ENCODE measurements around the gene DIP2B. TPM values are rescaled to one million over a fixed set of nuclear protein-coding genes. Genes with fewer than 3 reads are reported as not detected.

The DIP2B gene
- polyA plus RNA-seq, 1 donor from 2014 or later = 44.0 TPM

GRCh38 chr12:50640321-50640939, 135.6 kb downstream of the DIP2B start:
- Histone ChIP-seq H3K4me2 (ENCODE audit: low read length) (no peak overlapping the region), H3K27ac (ENCODE audit: low read length) (no peak overlapping the region), H3K9me3 (ENCODE audit: low read length) (no peaks in the 10 kb centered on the region), H3F3A (ENCODE audit: insufficient read depth, low read length, poor library complexity, severe bottlenecking) (no peaks in the 10 kb centered on the region), H4K20me1 (ENCODE audit: insufficient read depth) (no peaks in the 10 kb centered on the region), H3K9ac (ENCODE audit: low read length) (no peak overlapping the region), H3K4me3 (ENCODE audit: low read length) (no peak overlapping the region), H3K79me2 (replicated peaks; ENCODE audit: insufficient read depth, low read length) (no peaks in the 10 kb centered on the region), H3K36me3 (ENCODE audit: insufficient read depth, low read length) (no peaks in the 10 kb centered on the region), H2AFZ (ENCODE audit: low read depth, low read length) (no peak overlapping the region), H3K27me3 (ENCODE audit: insufficient read depth, low read depth, low read length) (no peaks in the 10 kb centered on the region), H3K9me2 (ENCODE audit: insufficient read depth, low read length) (no peaks in the 10 kb centered on the region)
- TF ChIP-seq EP300 (conservative IDR thresholded peaks at IDR 0.05; ENCODE audit: poor library complexity, severe bottlenecking) (no peak), POLR2AphosphoS5 (IDR thresholded peaks at IDR 0.05) (no peak)

- Histone ChIP-seq H3K9me3 (ENCODE audit: low read length) (no peaks in the 10 kb centered on the region), H3K4me2 (ENCODE audit: low read length) (no peak overlapping the region), H3K27ac (ENCODE audit: low read length) (no peak overlapping the region)
These were observed 136.8 kb downstream of the DIP2B start for GRCh38 chr12:50641566-50641965.

More at GRCh38 chr12:50641566-50641965, 136.8 kb downstream of the DIP2B start:
- no peaks in the 10 kb centered on the region for H3K36me3 ChIP-seq (ENCODE audit: insufficient read depth, low read length)
- H3K4me3 ChIP-seq (ENCODE audit: low read length) = no peak overlapping the region
- TF ChIP-seq SMC3 (conservative IDR thresholded peaks at IDR 0.05; ENCODE audit: poor library complexity) (no peak), EP300 (conservative IDR thresholded peaks at IDR 0.05; ENCODE audit: poor library complexity, severe bottlenecking) (no peak), RAD21 (conservative IDR thresholded peaks at IDR 0.05) (no peak), EZH2 (IDR thresholded peaks at IDR 0.05; ENCODE audit: borderline replicate concordance, insufficient read depth, low read length, poor library complexity, severe bottlenecking) (no peak), POLR2AphosphoS5 (IDR thresholded peaks at IDR 0.05) (no peak), TAF1 (IDR thresholded peaks at IDR 0.05; ENCODE audit: low read depth) (no peak), MXI1 (conservative IDR thresholded peaks at IDR 0.05; ENCODE audit: poor library complexity, severe bottlenecking) (no peak)
- TF ChIP-seq, protein P1, sequence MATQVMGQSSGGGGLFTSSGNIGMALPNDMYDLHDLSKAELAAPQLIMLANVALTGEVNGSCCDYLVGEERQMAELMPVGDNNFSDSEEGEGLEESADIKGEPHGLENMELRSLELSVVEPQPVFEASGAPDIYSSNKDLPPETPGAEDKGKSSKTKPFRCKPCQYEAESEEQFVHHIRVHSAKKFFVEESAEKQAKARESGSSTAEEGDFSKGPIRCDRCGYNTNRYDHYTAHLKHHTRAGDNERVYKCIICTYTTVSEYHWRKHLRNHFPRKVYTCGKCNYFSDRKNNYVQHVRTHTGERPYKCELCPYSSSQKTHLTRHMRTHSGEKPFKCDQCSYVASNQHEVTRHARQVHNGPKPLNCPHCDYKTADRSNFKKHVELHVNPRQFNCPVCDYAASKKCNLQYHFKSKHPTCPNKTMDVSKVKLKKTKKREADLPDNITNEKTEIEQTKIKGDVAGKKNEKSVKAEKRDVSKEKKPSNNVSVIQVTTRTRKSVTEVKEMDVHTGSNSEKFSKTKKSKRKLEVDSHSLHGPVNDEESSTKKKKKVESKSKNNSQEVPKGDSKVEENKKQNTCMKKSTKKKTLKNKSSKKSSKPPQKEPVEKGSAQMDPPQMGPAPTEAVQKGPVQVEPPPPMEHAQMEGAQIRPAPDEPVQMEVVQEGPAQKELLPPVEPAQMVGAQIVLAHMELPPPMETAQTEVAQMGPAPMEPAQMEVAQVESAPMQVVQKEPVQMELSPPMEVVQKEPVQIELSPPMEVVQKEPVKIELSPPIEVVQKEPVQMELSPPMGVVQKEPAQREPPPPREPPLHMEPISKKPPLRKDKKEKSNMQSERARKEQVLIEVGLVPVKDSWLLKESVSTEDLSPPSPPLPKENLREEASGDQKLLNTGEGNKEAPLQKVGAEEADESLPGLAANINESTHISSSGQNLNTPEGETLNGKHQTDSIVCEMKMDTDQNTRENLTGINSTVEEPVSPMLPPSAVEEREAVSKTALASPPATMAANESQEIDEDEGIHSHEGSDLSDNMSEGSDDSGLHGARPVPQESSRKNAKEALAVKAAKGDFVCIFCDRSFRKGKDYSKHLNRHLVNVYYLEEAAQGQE (IDR thresholded peaks at IDR 0.05; ENCODE audit: borderline replicate concordance) = no peak
- TF ChIP-seq, protein P2, sequence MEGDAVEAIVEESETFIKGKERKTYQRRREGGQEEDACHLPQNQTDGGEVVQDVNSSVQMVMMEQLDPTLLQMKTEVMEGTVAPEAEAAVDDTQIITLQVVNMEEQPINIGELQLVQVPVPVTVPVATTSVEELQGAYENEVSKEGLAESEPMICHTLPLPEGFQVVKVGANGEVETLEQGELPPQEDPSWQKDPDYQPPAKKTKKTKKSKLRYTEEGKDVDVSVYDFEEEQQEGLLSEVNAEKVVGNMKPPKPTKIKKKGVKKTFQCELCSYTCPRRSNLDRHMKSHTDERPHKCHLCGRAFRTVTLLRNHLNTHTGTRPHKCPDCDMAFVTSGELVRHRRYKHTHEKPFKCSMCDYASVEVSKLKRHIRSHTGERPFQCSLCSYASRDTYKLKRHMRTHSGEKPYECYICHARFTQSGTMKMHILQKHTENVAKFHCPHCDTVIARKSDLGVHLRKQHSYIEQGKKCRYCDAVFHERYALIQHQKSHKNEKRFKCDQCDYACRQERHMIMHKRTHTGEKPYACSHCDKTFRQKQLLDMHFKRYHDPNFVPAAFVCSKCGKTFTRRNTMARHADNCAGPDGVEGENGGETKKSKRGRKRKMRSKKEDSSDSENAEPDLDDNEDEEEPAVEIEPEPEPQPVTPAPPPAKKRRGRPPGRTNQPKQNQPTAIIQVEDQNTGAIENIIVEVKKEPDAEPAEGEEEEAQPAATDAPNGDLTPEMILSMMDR (IDR thresholded peaks at IDR 0.05; ENCODE audit: poor library complexity, severe bottlenecking) = no peak
- H2AFZ ChIP-seq (ENCODE audit: low read depth, low read length) = no peak overlapping the region
- H4K20me1 ChIP-seq (ENCODE audit: insufficient read depth) = no peaks in the 10 kb centered on the region
- H3K79me2 ChIP-seq (replicated peaks; ENCODE audit: insufficient read depth, low read length) = no peaks in the 10 kb centered on the region
- no peaks in the 10 kb centered on the region for H3K9me2 ChIP-seq (ENCODE audit: insufficient read depth, low read length)
- H3K27me3 ChIP-seq (ENCODE audit: insufficient read depth, low read depth, low read length) = no peaks in the 10 kb centered on the region
- H3K9ac ChIP-seq (ENCODE audit: low read length) = no peak overlapping the region
- H3F3A ChIP-seq (ENCODE audit: insufficient read depth, low read length, poor library complexity, severe bottlenecking) = no peaks in the 10 kb centered on the region

Data from neural cell (in vitro differentiated cells).